HG03039 (cell line): Measurements from ENCODE around the gene SLC24A5.

ENCODE experiments used
- ATAC-seq: cut with Tn5 transposase; IDR thresholded peaks from one replicate; pipeline ENCODE4 v1.9.1; 2021; ENCODE audit warnings: mild to moderate bottlenecking, moderate library complexity; ENCODE audit not compliant: unreplicated experiment

The SLC24A5 gene

DNA sequence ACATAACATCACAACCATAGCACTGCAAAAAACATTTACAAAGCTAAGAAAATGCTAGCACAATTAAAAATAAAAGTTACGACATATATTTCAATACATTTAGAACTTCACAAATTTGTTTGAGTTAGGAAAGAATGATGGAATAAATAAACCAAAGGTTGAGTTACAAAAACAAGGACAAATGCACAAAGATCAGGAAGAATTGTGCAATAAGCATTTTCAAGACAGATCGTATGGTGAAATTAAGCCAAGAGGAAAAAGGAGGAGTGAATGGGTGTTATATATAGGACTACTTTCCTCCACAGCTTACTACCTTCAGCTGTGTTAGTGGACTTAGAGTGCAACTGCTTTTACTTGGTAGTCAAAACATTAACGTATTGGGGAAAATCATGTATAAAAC is 64.7 kb downstream of the SLC24A5 start:
- no peak for ATAC-seq

DNA sequence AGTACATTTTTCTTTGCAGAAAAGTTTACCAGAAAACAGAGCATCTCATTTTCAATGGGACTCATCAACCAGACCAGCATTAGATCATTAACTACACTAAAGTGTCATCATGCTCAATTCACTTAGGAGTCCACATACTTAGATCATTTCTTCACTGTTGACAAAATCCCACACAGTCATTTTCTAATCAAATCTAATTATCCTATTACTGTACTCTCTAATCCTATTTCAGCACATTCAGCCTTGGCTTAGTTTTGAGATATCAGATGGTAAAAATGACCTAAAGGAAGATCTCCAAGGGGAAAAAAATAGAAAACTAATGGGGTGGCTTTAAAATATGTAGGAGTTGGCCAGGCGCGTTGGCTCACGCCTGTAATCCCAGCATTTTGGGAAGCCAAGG is 65.5 kb downstream of the SLC24A5 start:
- no peak for ATAC-seq

GRCh38 chr15:48190932-48191573 is 70.3 kb downstream of the SLC24A5 start:
- ATAC-seq: no peak

- ATAC-seq: no peak
Measured at GRCh38 chr15:48191574-48192225, 70.9 kb downstream of the SLC24A5 start, which contains the start of gene CTXN2. TSS of gene CTXN2 (plus strand) at chr15:48191665. CDS start at chr15:48201301, 9,636 bp downstream.
